Middle frontal gyrus (tissue), 1 donor: ENCODE measurements around the gene MYO15B.

Experiments used
- DNase-seq: peaks from one replicate; pipeline ENCODE4 v3.0.0-alpha.2; 2015; ENCODE audit warnings: low spot score; ENCODE audit errors: extremely low spot score

Gene MYO15B

GRCh38 chr17:75558666-75559530, 28.7 kb upstream of the MYO15B start:
- no peak for DNase-seq

- DNase-seq: no peak
Observed at GRCh38 chr17:75559958-75560533, 27.6 kb upstream of the MYO15B start.

GRCh38 chr17:75561927-75562603, 25.5 kb upstream of the MYO15B start:
- no peak for DNase-seq

GRCh38 chr17:75563063-75563758, 24.4 kb upstream of the MYO15B start:
- no peak for DNase-seq

GRCh38 chr17:75564195-75564594, 23.4 kb upstream of the MYO15B start:
- DNase-seq: no peak

GRCh38 chr17:75565066-75565465, 22.5 kb upstream of the MYO15B start:
- no peak for DNase-seq

GRCh38 chr17:75565618-75566017, 22.0 kb upstream of the MYO15B start:
- DNase-seq: no peak

- no peak for DNase-seq
Observed at GRCh38 chr17:75566416-75566815, 21.2 kb upstream of the MYO15B start.

- no peak for DNase-seq
Observed at GRCh38 chr17:75566834-75567233, 20.8 kb upstream of the MYO15B start.

- DNase-seq: no peak
Observed at GRCh38 chr17:75568412-75569255, 19.0 kb upstream of the MYO15B start.

- no peak for DNase-seq
Observed at GRCh38 chr17:75570034-75570676, 17.4 kb upstream of the MYO15B start.

- no peak for DNase-seq
Observed at GRCh38 chr17:75570772-75571171, 16.8 kb upstream of the MYO15B start.

- DNase-seq: no peak
Observed at GRCh38 chr17:75571197-75571884, 16.3 kb upstream of the MYO15B start.

- no peak for DNase-seq
Observed at GRCh38 chr17:75571885-75572215, 15.8 kb upstream of the MYO15B start.

- DNase-seq: no peak
Observed at GRCh38 chr17:75572713-75573539, 14.7 kb upstream of the MYO15B start.

GRCh38 chr17:75573540-75573957, 14.1 kb upstream of the MYO15B start:
- DNase-seq: no peak

- DNase-seq: no peak
Observed at GRCh38 chr17:75573994-75574393, 13.6 kb upstream of the MYO15B start.

GRCh38 chr17:75574404-75575036, 13.1 kb upstream of the MYO15B start:
- no peak for DNase-seq

- no peak for DNase-seq
Observed at GRCh38 chr17:75575197-75575596, 12.4 kb upstream of the MYO15B start.
